ENCODE data around the gene CENPA. TPM values are rescaled to one million over a fixed set of nuclear protein-coding genes. Genes with fewer than 3 reads are reported as not detected.

CENPA gene
- total and polyA plus RNA-seq, 2 of the 13 experiments (the other 11 are each of a cell fraction or from before 2014, with no cell fraction given), result 28.5 to 38.5 TPM

DNA sequence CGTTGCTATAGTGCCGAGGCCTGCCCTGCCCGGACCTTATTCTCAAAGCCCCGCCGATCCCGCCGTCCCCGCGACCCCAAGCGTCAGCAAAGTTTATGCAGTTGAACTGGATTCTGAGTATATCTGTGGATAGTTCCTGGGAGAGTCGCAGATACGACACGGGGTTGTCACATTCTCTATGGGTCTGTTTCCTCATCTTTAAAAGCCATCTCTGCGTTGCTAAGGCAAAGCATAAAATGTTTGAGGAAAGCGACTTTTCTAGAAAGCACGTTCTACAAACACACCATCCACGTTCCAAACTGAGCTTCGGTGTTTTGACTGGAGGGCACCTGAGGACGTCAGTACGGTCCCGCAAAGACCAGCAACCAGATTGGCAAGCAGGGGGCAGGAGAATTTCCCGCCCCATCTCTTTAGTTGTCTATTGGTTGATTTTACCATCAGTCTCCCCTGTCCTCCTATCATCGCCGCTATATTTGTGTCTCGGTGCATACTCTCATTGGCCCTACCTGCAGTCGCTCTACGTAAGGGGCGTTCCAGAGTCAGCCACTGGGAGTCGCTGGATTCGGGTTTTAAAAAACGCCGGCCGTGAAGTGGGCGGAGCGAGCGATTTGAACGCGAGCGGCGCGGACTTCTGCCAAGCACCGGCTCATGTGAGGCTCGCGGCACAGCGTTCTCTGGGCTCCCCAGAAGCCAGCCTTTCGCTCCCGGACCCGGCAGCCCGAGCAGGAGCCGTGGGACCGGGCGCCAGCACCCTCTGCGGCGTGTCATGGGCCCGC, at the start of gene CENPA (continued):
- TF ChIP-seq, protein P1, sequence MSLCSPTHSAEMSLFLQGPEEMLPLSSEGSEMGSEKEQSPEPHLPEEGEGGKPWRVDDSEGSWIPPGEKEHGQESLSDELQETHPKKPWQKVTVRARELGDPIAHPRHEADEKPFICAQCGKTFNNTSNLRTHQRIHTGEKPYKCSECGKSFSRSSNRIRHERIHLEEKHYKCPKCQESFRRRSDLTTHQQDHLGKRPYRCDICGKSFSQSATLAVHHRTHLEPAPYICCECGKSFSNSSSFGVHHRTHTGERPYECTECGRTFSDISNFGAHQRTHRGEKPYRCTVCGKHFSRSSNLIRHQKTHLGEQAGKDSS (CRISPR knock-in tag; IDR thresholded peaks at IDR 0.05; ENCODE audit: borderline replicate concordance, low read depth), result no peak
- peak; percentile 100 for TF ChIP-seq ARNT2 (CRISPR knock-in tag; IDR thresholded peaks at IDR 0.05; ENCODE audit: low read depth)
- peak; percentile 83; the same call in 1 of the 2 replicates for TF ChIP-seq ZNF274 (CRISPR knock-in tag; IDR thresholded peaks at IDR 0.05)
- TF ChIP-seq MED8 (CRISPR knock-in tag; IDR thresholded peaks at IDR 0.05; ENCODE audit: insufficient replicate concordance), result peak; percentile 35
- peak; percentile 93 for TF ChIP-seq HDAC1 (CRISPR knock-in tag; IDR thresholded peaks at IDR 0.05)
- TF ChIP-seq, protein P2, sequence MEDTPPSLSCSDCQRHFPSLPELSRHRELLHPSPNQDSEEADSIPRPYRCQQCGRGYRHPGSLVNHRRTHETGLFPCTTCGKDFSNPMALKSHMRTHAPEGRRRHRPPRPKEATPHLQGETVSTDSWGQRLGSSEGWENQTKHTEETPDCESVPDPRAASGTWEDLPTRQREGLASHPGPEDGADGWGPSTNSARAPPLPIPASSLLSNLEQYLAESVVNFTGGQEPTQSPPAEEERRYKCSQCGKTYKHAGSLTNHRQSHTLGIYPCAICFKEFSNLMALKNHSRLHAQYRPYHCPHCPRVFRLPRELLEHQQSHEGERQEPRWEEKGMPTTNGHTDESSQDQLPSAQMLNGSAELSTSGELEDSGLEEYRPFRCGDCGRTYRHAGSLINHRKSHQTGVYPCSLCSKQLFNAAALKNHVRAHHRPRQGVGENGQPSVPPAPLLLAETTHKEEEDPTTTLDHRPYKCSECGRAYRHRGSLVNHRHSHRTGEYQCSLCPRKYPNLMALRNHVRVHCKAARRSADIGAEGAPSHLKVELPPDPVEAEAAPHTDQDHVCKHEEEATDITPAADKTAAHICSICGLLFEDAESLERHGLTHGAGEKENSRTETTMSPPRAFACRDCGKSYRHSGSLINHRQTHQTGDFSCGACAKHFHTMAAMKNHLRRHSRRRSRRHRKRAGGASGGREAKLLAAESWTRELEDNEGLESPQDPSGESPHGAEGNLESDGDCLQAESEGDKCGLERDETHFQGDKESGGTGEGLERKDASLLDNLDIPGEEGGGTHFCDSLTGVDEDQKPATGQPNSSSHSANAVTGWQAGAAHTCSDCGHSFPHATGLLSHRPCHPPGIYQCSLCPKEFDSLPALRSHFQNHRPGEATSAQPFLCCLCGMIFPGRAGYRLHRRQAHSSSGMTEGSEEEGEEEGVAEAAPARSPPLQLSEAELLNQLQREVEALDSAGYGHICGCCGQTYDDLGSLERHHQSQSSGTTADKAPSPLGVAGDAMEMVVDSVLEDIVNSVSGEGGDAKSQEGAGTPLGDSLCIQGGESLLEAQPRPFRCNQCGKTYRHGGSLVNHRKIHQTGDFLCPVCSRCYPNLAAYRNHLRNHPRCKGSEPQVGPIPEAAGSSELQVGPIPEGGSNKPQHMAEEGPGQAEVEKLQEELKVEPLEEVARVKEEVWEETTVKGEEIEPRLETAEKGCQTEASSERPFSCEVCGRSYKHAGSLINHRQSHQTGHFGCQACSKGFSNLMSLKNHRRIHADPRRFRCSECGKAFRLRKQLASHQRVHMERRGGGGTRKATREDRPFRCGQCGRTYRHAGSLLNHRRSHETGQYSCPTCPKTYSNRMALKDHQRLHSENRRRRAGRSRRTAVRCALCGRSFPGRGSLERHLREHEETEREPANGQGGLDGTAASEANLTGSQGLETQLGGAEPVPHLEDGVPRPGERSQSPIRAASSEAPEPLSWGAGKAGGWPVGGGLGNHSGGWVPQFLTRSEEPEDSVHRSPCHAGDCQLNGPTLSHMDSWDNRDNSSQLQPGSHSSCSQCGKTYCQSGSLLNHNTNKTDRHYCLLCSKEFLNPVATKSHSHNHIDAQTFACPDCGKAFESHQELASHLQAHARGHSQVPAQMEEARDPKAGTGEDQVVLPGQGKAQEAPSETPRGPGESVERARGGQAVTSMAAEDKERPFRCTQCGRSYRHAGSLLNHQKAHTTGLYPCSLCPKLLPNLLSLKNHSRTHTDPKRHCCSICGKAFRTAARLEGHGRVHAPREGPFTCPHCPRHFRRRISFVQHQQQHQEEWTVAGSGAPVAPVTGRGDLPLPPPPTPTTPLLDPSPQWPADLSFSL (CRISPR knock-in tag; IDR thresholded peaks at IDR 0.05), result peak; percentile 24; the same call in 1 of the 2 replicates
- TF ChIP-seq, protein P3, sequence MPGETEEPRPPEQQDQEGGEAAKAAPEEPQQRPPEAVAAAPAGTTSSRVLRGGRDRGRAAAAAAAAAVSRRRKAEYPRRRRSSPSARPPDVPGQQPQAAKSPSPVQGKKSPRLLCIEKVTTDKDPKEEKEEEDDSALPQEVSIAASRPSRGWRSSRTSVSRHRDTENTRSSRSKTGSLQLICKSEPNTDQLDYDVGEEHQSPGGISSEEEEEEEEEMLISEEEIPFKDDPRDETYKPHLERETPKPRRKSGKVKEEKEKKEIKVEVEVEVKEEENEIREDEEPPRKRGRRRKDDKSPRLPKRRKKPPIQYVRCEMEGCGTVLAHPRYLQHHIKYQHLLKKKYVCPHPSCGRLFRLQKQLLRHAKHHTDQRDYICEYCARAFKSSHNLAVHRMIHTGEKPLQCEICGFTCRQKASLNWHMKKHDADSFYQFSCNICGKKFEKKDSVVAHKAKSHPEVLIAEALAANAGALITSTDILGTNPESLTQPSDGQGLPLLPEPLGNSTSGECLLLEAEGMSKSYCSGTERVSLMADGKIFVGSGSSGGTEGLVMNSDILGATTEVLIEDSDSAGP (CRISPR knock-in tag; IDR thresholded peaks at IDR 0.05; ENCODE audit: borderline replicate concordance), result peak; percentile 78
- TF ChIP-seq NR2F6 (IDR thresholded peaks at IDR 0.05), result no peak
- peak; percentile 73 for TF ChIP-seq NR2F6 (CRISPR knock-in tag; IDR thresholded peaks at IDR 0.05)
- TF ChIP-seq SIX1 (CRISPR knock-in tag; IDR thresholded peaks at IDR 0.05; ENCODE audit: borderline replicate concordance), result peak; percentile 67
- TF ChIP-seq, protein P4, sequence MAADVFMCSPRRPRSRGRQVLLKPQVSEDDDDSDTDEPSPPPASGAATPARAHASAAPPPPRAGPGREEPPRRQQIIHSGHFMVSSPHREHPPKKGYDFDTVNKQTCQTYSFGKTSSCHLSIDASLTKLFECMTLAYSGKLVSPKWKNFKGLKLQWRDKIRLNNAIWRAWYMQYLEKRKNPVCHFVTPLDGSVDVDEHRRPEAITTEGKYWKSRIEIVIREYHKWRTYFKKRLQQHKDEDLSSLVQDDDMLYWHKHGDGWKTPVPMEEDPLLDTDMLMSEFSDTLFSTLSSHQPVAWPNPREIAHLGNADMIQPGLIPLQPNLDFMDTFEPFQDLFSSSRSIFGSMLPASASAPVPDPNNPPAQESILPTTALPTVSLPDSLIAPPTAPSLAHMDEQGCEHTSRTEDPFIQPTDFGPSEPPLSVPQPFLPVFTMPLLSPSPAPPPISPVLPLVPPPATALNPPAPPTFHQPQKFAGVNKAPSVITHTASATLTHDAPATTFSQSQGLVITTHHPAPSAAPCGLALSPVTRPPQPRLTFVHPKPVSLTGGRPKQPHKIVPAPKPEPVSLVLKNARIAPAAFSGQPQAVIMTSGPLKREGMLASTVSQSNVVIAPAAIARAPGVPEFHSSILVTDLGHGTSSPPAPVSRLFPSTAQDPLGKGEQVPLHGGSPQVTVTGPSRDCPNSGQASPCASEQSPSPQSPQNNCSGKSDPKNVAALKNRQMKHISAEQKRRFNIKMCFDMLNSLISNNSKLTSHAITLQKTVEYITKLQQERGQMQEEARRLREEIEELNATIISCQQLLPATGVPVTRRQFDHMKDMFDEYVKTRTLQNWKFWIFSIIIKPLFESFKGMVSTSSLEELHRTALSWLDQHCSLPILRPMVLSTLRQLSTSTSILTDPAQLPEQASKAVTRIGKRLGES (CRISPR knock-in tag; IDR thresholded peaks at IDR 0.05; ENCODE audit: borderline replicate concordance), result peak; percentile 93
- TF ChIP-seq ZNF616 (CRISPR knock-in tag; IDR thresholded peaks at IDR 0.05; ENCODE audit: low read depth), result peak; percentile 97
- no peak for TF ChIP-seq PHB2 (IDR thresholded peaks at IDR 0.05; ENCODE audit: partially characterized antibody)
- peak; percentile 87; the same call in 1 of the 2 replicates for TF ChIP-seq HOXD1 (CRISPR knock-in tag; IDR thresholded peaks at IDR 0.05)
- no peak for TF ChIP-seq NONO (IDR thresholded peaks at IDR 0.05)
- no peak; the same call in 1 of the 2 replicates for TF ChIP-seq NONO (CRISPR knock-in tag; conservative IDR thresholded peaks at IDR 0.05)
- TF ChIP-seq ZNF10 (CRISPR knock-in tag; IDR thresholded peaks at IDR 0.05; ENCODE audit: borderline replicate concordance, low read depth), result no peak

All from HepG2 (cell line).